GM21390 (cell line): Measurements from ENCODE around the gene TMEM40.
"Not testable (repeated sequence)": the region's sequence is repeated elsewhere in the genome, so short reads cannot be mapped to it uniquely, and the experiment has no call there.

ENCODE experiments used
- ATAC-seq: cut with Tn5 transposase; IDR thresholded peaks from one replicate; pipeline ENCODE4 v1.9.1; 2021; ENCODE audit not compliant: unreplicated experiment

The TMEM40 gene

DNA sequence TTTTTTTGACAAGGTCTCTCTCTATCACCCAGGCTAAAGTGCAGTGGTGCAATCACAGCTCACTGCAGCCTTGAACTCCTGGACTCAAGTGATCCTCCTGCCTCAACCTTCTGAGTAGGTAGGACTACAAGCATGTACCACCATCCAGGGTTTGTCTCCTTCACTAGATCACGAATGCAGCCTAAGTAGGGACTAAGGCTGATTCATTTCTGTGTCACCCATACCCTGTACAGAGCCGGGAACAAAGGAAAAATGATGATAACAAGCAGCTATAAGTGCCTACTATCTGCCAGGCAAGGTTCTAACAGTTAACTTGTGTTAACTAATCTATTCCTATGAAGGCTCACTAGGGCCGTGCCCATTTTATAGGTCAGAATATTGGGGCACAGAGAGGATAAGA is 7.0 kb downstream of the TMEM40 start:
- ATAC-seq, result no peak

DNA sequence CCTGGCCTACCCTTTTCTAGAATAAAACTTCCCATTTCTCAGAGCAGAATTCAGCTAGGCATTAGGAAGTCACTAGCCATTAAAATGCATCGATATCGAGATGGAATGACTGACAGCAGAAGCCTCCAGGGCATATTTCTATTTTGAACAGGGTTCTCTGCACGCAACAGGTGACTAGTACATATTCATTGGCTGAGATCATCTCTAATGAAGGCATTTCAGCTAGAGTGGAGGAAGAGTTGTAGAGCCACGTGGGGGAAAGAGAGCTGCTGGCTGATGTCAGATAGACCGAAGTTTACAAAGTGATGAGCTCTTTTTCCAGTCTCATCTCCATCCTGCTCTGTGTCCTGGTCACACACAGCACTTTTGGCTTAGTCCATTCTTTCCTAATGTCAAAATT is 7.5 kb downstream of the TMEM40 start:
- no peak for ATAC-seq

DNA sequence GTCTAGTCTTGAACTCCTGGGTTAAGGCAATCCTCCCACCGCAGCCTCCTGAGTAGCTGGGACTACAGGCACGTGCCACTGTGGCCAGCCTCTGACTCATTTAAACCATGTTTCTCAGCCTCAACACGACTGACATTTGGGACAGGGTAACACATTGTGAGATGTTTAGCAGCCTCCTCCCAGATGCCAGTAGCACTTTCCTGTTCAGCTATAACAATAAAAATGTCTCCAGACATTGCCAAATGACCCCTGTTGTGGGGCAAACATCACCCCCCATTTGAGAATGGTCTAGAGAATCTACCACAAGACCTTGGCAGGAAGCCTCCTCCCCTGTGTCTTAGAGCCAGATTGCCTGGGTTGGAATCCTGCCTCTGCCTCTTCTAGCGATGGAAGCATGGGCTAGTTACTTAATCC is 8.4 kb downstream of the TMEM40 start:
- ATAC-seq, result no peak

DNA sequence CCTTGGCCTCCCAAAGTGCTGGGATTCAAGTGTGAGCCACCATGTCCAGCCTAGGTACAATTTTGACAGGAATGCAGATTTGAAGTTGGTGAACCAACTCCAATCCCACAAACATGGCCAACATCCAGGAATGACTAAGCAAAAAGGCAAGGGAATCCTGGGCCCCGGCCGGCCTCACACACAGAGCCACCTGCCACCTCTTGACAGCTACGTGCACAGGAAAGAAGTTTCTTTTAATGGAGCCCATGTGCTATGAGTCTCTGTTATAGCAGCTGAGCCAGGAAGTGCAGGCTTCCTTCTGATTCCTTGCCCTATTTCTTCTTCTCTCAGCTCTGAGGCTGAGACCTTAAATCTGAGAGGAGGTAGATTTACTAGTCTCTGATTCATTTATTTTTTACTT is 8.8 kb downstream of the TMEM40 start:
- ATAC-seq, result no peak

DNA sequence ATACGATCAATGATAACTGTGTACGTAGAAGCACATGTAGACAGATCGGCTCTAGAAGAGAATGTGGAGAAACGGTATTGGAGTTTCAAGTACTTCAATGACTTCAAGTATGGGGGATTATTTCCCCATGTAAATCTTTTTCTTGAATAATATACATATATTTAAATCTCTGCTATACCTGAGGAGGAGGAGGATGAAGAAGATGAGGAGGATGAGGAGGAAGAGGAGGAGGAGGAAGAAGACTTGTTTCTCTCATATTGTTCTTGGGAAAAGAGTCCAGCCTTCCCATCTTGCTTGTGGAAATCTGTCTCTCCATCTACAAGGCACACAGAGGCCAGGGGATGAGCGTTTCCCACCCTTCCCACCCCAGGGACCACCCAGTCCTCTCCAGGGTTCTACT is 10.6 kb downstream of the TMEM40 start:
- no peak for ATAC-seq

DNA sequence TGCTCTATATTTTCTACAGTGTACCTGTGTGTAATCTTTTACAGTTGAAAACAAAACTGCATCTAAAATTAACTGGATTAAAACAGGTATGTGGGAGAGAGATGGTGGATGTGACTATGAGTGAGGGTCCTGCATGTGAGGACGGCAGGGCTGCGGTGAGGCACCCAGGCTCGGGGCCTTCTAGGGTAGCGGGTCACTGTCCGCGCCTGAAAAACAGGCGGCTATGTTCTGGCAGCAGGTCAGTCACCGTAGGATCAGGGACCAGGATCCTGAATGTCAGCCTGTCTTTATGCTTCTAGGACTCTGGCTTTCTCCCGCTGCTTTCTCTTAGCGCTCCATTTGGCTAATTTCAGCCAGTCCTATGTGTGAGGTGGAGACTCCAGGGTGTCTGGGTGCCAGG is 12.6 kb downstream of the TMEM40 start:
- no peak for ATAC-seq

DNA sequence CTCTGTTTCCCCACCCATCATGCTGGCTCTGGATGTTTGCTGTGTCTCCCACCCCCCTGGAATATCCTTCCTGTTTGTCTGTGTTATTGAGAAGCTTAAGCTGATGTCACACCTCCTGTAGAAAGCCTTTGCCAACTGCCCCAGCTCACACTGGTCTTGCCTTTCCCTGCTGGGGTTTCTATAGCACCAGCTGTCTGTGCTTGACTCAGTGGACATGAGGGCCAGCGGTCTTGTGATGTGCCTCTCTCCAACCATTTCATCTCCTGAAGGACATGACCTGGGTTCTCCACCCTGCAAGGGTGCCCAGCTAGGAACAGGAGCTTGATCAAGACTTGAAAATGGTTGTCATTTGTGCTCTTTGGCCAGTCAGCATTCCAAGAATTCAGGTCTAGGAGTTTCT is 14.7 kb downstream of the TMEM40 start:
- no peak for ATAC-seq

DNA sequence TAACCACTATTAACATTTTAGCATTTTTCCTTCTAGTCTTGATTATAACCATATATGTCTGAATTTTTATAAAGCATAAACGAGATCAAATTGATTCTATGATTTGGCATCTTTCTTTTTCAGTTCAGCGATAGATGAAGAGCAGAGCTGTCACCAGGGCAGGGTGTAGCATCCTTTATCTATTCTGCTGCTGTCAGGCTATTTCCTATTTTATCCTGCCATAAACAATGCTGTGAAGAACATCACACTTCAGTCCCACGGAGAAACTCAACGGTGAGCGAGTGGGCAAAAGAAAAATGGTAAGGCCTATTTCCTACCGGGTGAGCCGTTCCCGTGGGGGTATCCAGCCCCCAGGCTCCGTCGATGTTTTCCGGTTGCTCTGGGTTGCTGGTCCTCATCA is 15.5 kb downstream of the TMEM40 start:
- no peak for ATAC-seq

DNA sequence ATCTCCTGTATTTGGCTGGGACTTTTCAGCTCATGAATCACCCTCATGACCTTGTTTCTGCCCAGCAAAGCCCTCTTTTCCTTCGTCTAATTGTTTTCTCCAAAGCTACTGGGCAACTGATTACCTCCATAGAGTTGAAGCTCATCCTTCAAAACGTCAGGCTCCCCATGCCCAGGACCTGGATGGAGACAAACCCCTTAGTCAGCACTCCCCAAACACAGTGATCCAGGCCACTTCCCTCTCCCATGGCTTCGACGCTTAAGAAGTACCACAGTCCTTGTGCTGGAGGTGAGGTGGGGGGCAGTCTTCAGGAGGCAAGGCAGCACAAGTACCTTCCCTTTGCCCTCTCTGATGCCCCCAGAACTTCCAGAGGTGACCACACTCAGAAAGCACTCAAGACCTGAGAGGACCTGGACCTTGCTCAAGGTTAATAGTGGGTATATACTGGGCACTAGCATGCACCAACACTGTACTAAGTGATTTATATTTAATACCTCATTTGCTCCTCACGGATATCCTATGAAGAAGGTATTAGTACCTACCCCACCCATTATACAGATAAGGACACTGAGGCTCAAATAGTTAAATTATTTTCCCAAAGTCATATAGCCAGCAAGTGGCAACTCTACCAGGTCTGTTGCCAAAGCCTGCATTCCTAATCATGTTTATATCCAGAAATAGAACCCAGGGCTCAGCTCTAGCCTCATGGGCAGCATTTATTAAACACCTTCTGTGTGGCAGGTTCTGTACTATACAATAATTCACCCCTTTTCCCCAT is 16.5 kb downstream of the TMEM40 start:
- ATAC-seq, result no peak

DNA sequence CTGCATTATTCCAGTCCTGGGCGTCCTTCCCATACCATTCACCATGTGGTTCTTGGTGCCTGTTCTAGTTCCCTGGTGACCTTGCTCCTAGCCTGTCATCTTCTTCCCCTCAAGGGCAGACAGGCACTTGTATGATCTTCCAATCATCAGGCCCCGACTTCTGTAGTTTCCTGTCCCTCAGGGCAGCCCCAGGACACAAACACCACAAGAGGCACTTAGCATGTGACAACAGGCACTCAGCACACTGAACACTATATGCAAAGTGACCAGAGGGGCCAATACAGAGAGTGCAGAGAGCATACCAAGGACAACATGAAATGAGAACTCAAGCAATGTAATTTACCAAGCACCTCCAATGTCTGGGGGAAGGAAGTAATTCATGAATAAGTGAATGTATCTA is 17.9 kb downstream of the TMEM40 start:
- ATAC-seq, result no peak

DNA sequence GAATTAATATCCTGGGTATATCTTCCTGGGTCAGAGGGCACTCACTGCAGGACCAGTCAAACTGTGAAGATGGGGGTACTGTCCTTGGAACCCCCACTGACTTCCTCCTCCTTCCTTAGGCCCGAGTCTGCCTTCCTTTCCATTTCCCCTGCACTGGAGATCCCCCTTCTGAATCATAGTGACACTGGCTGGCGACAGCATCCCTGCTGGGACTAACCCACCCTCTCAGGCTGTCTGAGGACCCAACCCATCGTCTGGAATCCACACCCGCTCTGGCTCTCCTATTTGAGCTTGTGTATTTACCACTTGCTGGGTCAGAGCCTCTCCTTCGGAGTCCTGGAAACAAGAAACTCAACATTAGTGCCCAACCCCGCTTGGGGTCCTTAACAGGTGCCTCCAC is 21.2 kb downstream of the TMEM40 start:
- ATAC-seq, result no peak

DNA sequence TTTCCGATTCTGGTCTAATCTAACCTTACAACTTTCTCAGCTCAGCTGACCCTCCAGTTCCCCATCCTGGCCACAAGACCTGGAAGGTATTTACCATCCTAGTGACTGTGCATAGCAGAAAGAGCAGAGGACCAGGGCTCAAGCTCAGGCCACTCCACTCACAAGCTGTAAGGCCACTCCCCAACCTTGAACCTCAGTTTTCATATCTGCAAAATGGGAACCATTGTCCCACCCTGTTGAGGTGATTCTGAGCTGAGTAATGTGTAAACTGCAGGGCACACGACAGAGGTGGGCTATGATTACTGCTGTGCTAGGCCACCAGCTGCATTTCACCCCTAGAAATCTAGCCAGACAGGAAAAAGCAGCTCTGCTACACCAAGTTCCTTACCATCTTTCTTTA is 21.7 kb downstream of the TMEM40 start:
- ATAC-seq, result no peak

DNA sequence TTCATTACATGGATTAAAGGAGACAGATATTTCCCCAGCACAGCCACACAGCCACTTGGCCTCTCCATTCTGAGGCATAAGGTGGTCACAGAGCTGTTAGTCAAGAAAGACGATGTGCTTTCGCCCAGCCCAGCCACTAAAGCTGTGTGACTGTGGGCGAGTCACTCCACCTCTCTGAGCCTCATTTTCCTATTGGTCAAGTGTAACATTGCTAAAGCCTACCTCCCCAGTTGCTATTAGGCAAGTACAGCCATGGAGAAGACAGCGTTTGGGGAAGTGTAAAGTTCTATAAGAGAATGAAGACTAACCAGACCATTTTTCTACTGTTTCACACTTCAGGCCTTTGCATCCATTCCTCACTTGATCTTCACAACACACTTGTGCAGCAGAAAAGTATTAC is 24.1 kb downstream of the TMEM40 start:
- ATAC-seq, result no peak

DNA sequence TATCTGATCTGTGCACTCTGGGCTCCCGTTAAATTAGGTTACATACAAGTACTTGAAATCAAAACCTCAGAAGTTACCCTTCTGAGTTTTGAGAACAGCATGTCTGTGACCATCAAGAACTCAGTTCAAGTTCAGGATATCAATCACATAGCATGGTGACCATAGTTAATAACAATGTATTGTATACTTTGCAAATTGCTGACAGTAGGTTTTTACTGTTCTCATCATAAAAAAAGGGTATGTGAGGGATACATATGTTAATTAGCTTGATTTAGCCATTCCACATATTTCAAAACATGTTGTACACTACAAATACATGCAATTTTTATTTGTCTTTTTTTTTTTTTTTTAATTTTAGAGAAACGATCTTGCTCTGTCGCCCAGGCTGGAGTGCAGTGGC is 25.5 kb downstream of the TMEM40 start:
- no peak for ATAC-seq

DNA sequence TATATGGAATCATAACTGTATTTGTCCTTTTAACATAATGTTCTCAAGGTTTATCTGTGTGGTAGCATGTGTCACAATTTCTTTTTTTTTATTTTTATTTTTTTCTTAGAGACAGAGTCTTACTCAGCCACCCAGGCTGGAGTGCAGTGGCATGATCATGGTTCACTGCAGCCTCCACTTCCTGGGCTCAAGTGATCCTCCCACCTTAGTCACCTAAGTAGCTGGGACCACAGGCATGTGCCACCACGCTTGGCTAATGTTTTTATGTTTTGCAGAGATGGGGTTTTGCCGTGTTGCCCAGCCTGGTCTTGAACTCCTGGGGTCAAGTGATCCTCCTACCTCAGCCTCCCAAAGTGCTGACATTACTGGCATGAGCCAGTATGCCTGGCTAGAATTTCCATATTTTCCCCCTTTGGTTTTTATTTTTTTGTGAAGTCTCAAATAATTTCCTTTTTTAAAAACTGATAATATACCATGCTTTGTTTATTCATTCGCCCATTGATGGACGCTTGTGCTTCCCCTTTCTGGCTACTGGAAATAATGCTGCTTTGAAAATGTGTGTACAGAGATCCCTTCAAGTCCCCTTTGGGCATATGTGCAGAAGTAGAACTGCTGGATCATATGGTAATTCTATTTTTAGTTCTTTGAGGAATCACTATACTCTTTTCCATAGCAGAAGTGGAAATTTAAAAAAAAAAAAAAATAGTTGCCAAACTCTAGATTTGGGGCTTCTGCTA is 28.4 kb downstream of the TMEM40 start:
- ATAC-seq, result no peak

DNA sequence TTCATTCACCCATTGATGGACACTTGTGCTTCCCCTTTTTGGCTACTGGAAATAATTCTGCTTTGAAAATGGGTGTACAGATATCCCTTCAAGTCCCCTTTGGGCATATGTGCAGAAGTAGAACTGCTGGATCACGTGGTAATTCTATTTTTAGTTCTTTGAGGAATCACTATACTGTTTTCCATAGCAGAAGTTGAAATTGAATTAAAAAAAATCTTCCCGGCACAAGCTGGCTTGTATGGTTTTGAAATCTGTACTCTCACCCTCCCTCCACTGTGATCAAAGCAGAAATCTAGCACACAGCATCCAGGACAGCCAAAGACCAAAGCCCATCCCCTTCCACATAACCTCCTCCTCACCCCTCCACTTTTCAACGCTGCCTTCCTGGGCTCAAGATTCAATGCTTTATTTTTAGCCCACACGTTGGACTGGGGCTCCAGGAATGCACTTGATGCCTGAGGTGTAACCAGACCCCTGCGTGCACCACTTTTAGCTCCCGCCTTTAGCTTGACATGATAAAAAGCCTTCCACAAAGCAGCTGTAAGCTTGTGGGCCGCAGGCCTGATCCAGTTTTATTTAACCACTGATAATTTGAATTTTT is 29.9 kb downstream of the TMEM40 start:
- ATAC-seq, result no peak

DNA sequence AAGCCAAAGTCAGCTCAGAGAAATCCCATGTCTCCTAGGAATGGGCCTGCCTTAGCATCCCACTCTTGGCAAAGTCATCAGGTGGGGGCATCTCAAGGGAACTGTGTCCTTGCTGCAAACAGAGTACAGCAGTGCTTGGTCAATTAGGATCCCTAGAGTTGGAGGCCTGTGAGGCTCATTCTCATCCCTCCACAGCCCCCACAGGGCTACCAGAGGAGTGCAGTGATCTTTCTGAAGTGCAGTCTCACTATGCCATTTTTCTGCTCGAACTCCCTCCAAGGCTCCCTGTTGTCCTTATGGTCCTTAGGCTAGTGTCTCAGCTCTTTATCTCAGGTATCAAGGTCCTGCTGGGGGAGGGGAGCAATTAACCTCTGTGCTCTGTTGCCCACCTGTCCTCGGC is 31.1 kb downstream of the TMEM40 start:
- no peak for ATAC-seq

DNA sequence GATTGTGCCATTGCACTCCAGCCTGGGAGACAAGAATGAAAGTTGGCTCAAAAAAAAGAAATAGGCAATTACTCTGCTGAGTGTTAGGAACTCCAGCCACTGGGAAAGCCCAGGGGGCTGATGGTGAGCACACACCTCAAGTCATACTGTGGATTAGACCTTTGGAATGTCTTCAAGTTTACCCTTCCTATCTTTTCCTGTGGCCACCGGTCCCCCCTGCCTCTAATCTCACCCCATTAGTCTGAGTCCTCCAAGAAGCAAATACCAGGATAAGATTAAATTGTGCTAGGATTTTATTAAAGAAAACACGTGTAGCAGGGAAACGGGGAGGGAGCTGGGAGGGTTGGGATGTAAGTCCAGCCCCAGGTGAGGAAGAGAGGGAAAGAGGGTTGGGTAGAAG is 31.6 kb downstream of the TMEM40 start:
- no peak for ATAC-seq

DNA sequence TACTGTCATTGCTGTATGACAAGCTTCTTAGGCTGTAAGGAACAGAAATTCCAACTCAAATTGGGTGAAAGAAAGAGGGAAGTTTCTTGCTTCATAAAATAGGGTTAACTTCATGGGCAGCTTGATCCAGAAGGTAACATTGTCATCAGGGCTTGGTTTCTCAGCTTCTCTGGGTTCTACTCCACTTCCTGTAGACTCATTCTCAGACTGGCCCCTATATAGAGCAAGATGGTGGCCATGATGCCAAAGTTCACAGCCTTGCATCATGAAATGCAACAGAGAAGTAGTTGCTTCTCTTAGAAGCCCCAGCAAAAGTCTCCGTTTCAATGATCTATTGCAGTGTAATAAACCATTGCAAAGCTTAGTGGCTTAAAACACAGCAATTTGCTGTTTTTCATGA is 33.6 kb downstream of the TMEM40 start:
- ATAC-seq, result no peak

DNA sequence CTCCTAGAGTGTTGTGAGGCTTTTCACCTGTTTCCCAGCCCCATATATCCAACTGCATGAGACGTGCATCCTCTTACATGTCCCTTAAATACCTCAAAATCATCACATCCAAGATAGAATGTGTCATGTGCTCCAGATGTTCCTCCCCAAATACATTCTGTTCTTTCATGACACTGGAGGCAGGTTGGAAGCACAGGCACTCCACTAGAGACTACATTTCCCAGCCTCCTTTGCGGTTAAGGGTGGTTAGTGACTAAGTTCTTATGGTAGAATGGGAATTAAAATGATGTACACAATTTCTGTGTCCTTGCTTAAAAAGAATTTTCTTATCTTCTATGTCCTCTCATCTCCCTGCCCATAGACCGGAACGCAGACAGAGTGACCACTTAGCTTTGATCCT is 34.3 kb downstream of the TMEM40 start:
- no peak for ATAC-seq

DNA sequence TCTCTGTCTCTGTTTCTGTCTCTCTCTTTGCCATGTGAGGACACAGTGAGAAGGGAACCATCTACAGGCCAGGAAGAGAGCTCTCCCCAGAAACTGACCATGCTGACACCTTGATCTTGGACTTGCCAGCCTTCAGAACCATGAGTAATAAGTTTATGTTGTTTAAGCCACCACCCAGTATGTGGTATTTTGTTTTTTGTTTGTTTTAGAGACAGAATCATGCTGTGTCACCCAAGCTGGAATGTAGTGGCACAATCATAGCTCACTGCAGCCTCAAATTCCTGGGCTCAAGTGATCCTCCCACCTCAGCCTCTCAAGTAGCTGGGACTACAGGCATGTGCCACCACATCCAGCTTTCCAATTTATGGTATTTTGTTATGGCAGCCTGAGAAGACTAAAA is 35.7 kb downstream of the TMEM40 start:
- ATAC-seq, result not testable (repeated sequence)

DNA sequence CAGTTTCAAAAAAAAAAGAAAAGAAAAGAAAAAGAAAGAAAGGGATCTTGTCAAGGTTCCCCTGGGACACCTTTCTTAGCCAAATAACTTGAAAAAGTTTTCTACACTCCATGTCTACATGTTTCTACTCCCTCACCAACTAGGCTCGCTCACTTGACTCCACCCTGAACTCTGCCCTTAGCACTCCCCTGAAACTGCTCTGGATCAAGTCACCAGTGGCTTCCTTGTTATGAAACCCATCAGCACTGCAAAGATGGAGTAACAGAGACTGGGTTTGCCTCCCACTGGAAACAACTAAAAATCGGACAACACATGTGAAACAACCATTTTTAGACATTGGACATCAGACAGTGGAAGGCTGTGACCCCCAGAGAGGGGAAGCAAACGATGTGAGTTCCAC is 36.8 kb downstream of the TMEM40 start:
- ATAC-seq, result no peak
